Heart right ventricle (tissue), 16 donors: ENCODE measurements around the gene LCE1E. TPM values are rescaled to one million over a fixed set of nuclear protein-coding genes. Genes with fewer than 3 reads are reported as not detected.

Experiments used
- ATAC-seq, 8 donors: fragments of 200-7000 bp; cut with Tn5 transposase; one replicate each; pipeline ENCODE4 v1.9.1; 2020; ENCODE audit warnings: mild to moderate bottlenecking in 8 of 8, moderate library complexity in 8 of 8, moderate number of reproducible peaks in 1 of 8
- DNase-seq, 2 donors: peaks; one replicate each; pipeline ENCODE4 v3.0.0-alpha.2; 2020
- H3K27ac ChIP-seq, 10 donors: fragments of 200-600 bp; sonication (generic) in 2 of 10; one replicate each; pipeline versions ENCODE4 v1.5.0 to v1.8.0; 2020 to 2022; ENCODE audit warnings: mild to moderate bottlenecking in 3 of 10
- H3K27me3 ChIP-seq, 7 donors: fragments of 200-600 bp; one replicate each; pipeline ENCODE4 v1.8.0; 2021 to 2022; ENCODE audit warnings: mild to moderate bottlenecking in 2 of 7
- H3K36me3 ChIP-seq, 9 donors: fragments of 200-600 bp; sonication (generic) in 1 of 9; one replicate each; pipeline versions ENCODE4 v1.5.0 to v1.8.0; 2020 to 2022; ENCODE audit warnings: mild to moderate bottlenecking in 2 of 9
- H3K4me1 ChIP-seq, 9 donors: fragments of 200-600 bp; sonication (generic) in 1 of 9; one replicate each; pipeline versions ENCODE4 v1.5.0 to v1.8.0; 2020 to 2022; ENCODE audit warnings: mild to moderate bottlenecking in 4 of 9
- H3K4me3 ChIP-seq, 10 donors: fragments of 200-600 bp; sonication (generic) in 2 of 10; one replicate each; pipeline versions ENCODE4 v1.5.0 to v1.8.0; 2020 to 2022; ENCODE audit warnings: mild to moderate bottlenecking in 7 of 10, moderate library complexity in 2 of 10
- H3K9me3 ChIP-seq, 11 donors: fragments of 200-600 bp in 10 of 11; sonication (generic) in 2 of 11; one replicate each; pipeline versions ENCODE4 v1.5.0 to v1.8.0; 2013 to 2022; ENCODE audit warnings: mild to moderate bottlenecking in 2 of 11, control low read depth in 1 of 11, moderate library complexity in 1 of 11
- WGBS, 2 donors: extraction: QIAGEN DNeasy Blood & Tissue Kit; methylation state at CpG; one replicate each; pipeline ENCODE4 v1.1.7; 2013; ENCODE audit warnings: inconsistent platforms in 1 of 2; 5-methylcytosine and 5-hydroxymethylcytosine counted together
- intact Hi-C, 10 donors: fragments of 100-400 bp; cut with DNase I; formaldehyde crosslinking; loops; one replicate each; pipeline versions ENCODE4 v1.11.1 to v1.14.2; 2022
- long read RNA-seq, 3 donors: library from polyadenylated mRNA; unstranded; transcript quantifications; one replicate each; pipeline ENCODE4 v2.0.0, GENCODE V29; 2020 to 2021
- polyA plus RNA-seq, 2 donors: library from polyadenylated mRNA; stranded (reverse); fragments of 200-250 nt; gene quantifications; one replicate each; pipeline ENCODE4 v1.2.3, GENCODE V29; 2013
- total RNA-seq, 10 donors: library from RNA; stranded (reverse); fragmentation: NEBNext Ultra II Directional in 3 of 10; extraction: Animal tissue kit (Norgen Biotek cat#: 25700) in 3 of 10; gene quantifications; one replicate each; pipeline versions ENCODE4 v1.2.1 to v1.2.4, GENCODE V29; 2021 to 2023
- TF ChIP-seq, protein P1 (sequence below), 9 donors: fragments of 200-600 bp; sonication (generic) in 2 of 9; IDR thresholded peaks; one replicate each; pipeline versions ENCODE4 v1.5.0 to v1.8.0; 2021 to 2022; ENCODE audit warnings: antibody characterized with exemption in 9 of 9, mild to moderate bottlenecking in 5 of 9, moderate library complexity in 1 of 9
- donor health status: Arrhythmogenic right ventricular cardiomyopathy.
- donor health status: ischemic (EF 13 %, LVEDD 7.1; RV severe dilation, severe dysfunction).
- donor health status: healthy with polysubstance abuse.
- donor health status: DM: no; HTN: yes; CAD: no.
- donor health status: DM: no; HTN: no; CAD: no.
- donor health status: ischemic (EF 25% LVEDD 6.9; RV normal size, moderate dysfunction).
- donor health status: ischemic (EF 25% LVEDD 5.7; RV mildly dilated, moderate dysfunction).
- donor health status: healthy.
- donor health status: DM: yes; HTN: yes; CAD: no.
- donor health status: Ischemic cardiomyopathy.
- donor health status: ischemic (EF 35%, LVEDD 5.7; RV mildly dilated, moderate dysfunction).
- donor health status: nonischemic (EF 11% LVEDD 7.7; RV severe dilation, severe dysfunction).
- donor health status: DM: yes; HTN: yes; CAD: no.
- donor health status: PGD.
- donor health status: ischemic (EF 29% LVEDD 5.4; RV normal size, mild dysfunction).
- donor health status: nonischemic (EF 23%, LVEDD 6.1; RV moderate dilation, normal function).

LCE1E gene, protein sequence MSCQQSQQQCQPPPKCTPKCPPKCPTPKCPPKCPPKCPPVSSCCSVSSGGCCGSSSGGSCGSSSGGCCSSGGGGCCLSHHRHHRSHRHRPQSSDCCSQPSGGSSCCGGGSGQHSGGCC
- total RNA-seq (not detected), polyA plus RNA-seq (not detected)
- long read RNA-seq, donor 1, result 0 reads
- long read RNA-seq, donor 2, result 0 reads
- long read RNA-seq, donor 3, result 0 reads

DNA sequence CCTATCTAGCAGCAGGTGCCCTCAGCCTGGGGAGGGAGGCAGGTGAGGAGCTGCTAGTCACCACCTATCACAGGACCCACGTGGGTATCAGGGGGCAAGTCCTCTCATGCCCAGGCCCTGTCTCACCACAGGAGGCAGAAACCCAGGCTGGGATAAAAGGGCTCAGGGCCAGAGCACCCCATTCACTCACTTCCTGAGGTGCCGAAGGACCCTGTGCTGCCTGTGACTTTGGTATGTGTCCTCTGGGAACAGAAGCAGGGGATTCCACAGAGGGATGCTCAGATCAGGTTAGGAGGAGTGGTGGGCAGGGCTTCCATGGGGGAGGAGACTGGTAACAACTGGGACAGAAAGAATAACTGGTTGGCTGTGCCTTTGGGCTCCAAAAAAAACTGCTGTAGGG lies at the start of gene LCE1E:
LCE1E (plus strand) TSS at position 181 of the 400 bp plus-strand sequence. CDS start 1,043 bp downstream, outside the sequence.
- Histone ChIP-seq H3K27me3 (peaks cover 0 to 37% (median 7%) of the 10 kb centered on the region in 7 donors), H3K27ac (no peak within 1 kb of the TSS), H3K4me3 (no peak within 1 kb of the TSS), H3K36me3 (no peaks in the 10 kb centered on the region), H3K4me1 (no peaks in the 10 kb centered on the region), H3K9me3 (no peaks in the 10 kb centered on the region)
- intact Hi-C loops, result no loop called here
- TF ChIP-seq, protein P1, sequence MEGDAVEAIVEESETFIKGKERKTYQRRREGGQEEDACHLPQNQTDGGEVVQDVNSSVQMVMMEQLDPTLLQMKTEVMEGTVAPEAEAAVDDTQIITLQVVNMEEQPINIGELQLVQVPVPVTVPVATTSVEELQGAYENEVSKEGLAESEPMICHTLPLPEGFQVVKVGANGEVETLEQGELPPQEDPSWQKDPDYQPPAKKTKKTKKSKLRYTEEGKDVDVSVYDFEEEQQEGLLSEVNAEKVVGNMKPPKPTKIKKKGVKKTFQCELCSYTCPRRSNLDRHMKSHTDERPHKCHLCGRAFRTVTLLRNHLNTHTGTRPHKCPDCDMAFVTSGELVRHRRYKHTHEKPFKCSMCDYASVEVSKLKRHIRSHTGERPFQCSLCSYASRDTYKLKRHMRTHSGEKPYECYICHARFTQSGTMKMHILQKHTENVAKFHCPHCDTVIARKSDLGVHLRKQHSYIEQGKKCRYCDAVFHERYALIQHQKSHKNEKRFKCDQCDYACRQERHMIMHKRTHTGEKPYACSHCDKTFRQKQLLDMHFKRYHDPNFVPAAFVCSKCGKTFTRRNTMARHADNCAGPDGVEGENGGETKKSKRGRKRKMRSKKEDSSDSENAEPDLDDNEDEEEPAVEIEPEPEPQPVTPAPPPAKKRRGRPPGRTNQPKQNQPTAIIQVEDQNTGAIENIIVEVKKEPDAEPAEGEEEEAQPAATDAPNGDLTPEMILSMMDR (IDR thresholded peaks at IDR 0.05), result no peak
- WGBS, 2 donors, result 25 to 26% methylated on average over 2 of the region's 2 CpGs
- DNase-seq (no peak), ATAC-seq (no peak)

DNA sequence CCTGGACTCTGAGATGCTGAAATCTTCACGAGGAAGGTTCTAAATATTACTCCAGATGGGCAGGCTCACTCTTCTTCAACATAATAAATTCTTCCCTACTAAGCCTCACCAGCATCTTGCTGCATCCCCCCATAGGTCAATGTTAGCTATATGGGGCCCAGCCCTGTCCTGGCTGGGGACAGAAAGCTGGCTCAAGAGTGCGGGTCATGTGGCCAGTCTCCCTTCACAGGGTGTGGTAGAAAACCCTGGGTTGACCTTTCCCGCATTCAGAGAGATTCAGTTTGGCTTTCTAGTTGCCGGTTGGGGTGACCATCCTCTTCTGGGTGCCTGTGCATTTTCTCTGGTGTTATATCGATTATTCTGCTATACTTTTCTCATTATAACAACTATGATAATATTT lies 48.1 kb upstream of the LCE1E start:
- no peak for ATAC-seq
- H3K4me1 ChIP-seq, result no peaks in the 10 kb centered on the region
- no peak overlapping the region for H3K4me3 ChIP-seq
- TF ChIP-seq, protein P1 (IDR thresholded peaks at IDR 0.05), result no peak
- H3K27me3 ChIP-seq, result peaks cover 0 to 13% (median 3%) of the 10 kb centered on the region in 7 donors
- intact Hi-C loops, result no loop called here
- no peak for DNase-seq
- H3K36me3 ChIP-seq, result no peaks in the 10 kb centered on the region
- H3K27ac ChIP-seq, result no peak overlapping the region
- H3K9me3 ChIP-seq, result peaks cover 0 to 2% (median 0%) of the 10 kb centered on the region in 11 donors
- WGBS, 2 donors, result 70 to 77% methylated on average over 5 of the region's 5 CpGs

- 69 to 76% methylated on average over 3 of the region's 3 CpGs for WGBS, 2 donors
- H3K36me3 ChIP-seq, result no peaks in the 10 kb centered on the region
- H3K27me3 ChIP-seq, result peaks cover 0 to 12% (median 3%) of the 10 kb centered on the region in 7 donors
- ATAC-seq, result no peak
- DNase-seq, result no peak
- H3K4me3 ChIP-seq, result no peak overlapping the region
- intact Hi-C loops, result no loop called here
- no peaks in the 10 kb centered on the region for H3K4me1 ChIP-seq
- peaks cover 0 to 2% (median 0%) of the 10 kb centered on the region in 11 donors for H3K9me3 ChIP-seq
- TF ChIP-seq, protein P1 (IDR thresholded peaks at IDR 0.05), result no peak
- no peak overlapping the region for H3K27ac ChIP-seq
Measured at GRCh38 chr1:152739841-152740240, 46.2 kb upstream of the LCE1E start.

GRCh38 chr1:152741656-152742055 lies 44.4 kb upstream of the LCE1E start:
- no peak overlapping the region for H3K27ac ChIP-seq
- H3K27me3 ChIP-seq, result peaks cover 0 to 6% (median 0%) of the 10 kb centered on the region in 7 donors
- H3K4me1 ChIP-seq, result no peaks in the 10 kb centered on the region
- no peaks in the 10 kb centered on the region for H3K36me3 ChIP-seq
- ATAC-seq (no peak), DNase-seq (no peak)
- TF ChIP-seq, protein P1 (IDR thresholded peaks at IDR 0.05), result no peak
- H3K9me3 ChIP-seq, result peaks cover 0 to 2% (median 0%) of the 10 kb centered on the region in 11 donors
- H3K4me3 ChIP-seq, result no peak overlapping the region
- intact Hi-C loops, result no loop called here
